ENCODE measurements around the gene LYPD5. TPM values are rescaled to one million over a fixed set of nuclear protein-coding genes. Genes with fewer than 3 reads are reported as not detected.

LYPD5 gene
- total and polyA plus RNA-seq, 10 donors, result 2.1 to 48.1 (median 7.0) TPM

DNA sequence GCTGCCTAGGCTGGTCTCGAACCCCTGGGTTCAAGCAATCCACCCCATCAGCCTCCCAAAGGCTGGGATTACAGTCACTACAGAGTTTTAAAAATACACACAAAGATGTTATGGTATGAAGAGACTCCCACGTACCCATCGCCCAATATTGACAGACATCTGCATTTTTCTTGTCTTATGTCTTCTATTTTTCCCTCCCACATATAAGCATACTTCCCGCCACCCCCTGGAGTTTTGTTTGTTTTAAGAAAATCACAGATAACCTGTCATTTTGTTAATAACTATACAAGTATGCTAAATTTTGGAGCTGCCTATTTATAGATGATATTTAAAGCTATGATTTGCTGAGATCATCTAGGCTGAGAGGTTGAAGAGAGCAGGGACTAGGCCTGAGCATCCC lies 41.3 kb downstream of the LYPD5 start:
- no peak overlapping the region for H3K27ac ChIP-seq
- no peak for DNase-seq
- no peak for TF ChIP-seq POLR2A (IDR thresholded peaks at IDR 0.05)
- TF ChIP-seq CTCF (IDR thresholded peaks at IDR 0.05 in 8 of 11, conservative IDR thresholded peaks at IDR 0.05 in 3 of 11), result no peak
- no peak overlapping the region for H3K4me3 ChIP-seq
- H3K4me1 ChIP-seq, result peaks cover 14 to 65% (median 40%) of the 10 kb centered on the region in 6 donors
- no peaks in the 10 kb centered on the region for H3K36me3 ChIP-seq
- H3K9me3 ChIP-seq, result no peaks in the 10 kb centered on the region
- intact Hi-C loops (cut with DNase I; ENCODE audit: low total_unique reads), result no loop called here
- no peaks in the 10 kb centered on the region for H3K27me3 ChIP-seq (replicated peaks in 1 of 7)
- 86 to 98% (median 92%) methylated on average over 4 of the region's 4 CpGs for WGBS, 5 donors

DNA sequence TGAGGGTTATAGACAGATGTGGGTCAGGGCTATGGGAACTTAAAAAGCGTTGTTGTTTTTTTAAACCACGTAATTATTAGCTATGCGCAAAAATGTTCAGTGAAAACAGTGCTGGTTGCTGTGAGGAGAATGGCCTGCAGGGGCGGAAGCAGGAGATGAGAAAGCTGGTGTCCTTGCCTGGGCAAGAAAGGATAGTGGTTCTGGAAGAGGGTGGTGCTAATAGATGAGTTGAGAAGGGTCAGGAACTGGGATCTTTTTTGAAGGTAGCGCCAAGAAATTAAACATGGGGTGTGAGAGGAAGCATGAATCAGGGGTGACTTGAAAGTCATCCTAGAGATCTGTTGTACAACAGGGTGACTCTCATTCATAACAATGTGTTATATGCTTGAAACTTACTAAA lies 42.7 kb downstream of the LYPD5 start:
- WGBS, 5 donors, result 59 to 79% (median 76%) methylated on average over 5 of the region's 5 CpGs
- intact Hi-C loops (cut with DNase I; ENCODE audit: low total_unique reads), result no loop called here

DNA sequence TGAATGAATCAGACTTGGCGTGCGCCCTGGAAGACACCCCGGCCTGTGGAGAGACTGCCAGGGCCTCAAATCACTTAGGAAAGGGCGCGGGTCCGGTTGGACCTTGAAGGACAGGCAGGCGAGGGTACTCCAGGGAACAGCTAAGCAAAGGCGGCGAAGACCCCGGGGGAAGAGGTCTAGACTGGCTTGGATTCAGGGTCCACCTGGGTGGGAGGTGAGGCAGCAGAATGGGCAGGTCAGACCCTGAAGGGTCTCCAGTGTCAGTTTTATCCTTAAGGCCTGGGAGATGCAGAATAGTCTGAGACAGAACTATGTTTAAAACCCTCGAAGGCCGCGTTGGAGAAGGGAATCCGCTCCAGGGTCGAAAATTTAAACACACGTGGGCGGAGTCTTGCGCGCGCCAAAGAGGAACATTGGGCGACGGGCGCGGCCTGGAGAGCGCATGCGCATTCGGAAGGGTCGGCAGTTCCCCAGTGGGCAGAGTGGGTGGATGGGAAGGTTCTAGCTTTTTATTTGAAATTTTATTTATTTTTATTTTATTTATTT lies 46.9 kb downstream of the LYPD5 start:
- H3K36me3 ChIP-seq, result peaks cover 0 to 23% (median 15%) of the 10 kb centered on the region in 6 donors

More for the DNA sequence above, 42.7 kb downstream of the LYPD5 start:
- Histone ChIP-seq H3K36me3 (no peaks in the 10 kb centered on the region), H3K4me1 (peaks cover 7 to 59% (median 35%) of the 10 kb centered on the region in 6 donors), H3K4me3 (no peak overlapping the region), H3K27me3 (replicated peaks in 1 of 7) (no peaks in the 10 kb centered on the region), H3K9me3 (no peaks in the 10 kb centered on the region), H3K27ac (peak overlapping the region in 3 of 8 donors; percentile 10 to 44 (median 29))
- peak in 3 of 11 experiments; percentile 5 to 19 (median 14) for TF ChIP-seq CTCF (IDR thresholded peaks at IDR 0.05 in 8 of 11, conservative IDR thresholded peaks at IDR 0.05 in 3 of 11)
- TF ChIP-seq POLR2AphosphoS5 (IDR thresholded peaks at IDR 0.05), result no peak
- DNase-seq, result no peak

More for the DNA sequence above, 46.9 kb downstream of the LYPD5 start:
- Histone ChIP-seq H3K27ac (peak overlapping the region; percentile 97 to 99 (median 99)), H3K4me1 (peaks cover 16 to 75% (median 52%) of the 10 kb centered on the region in 6 donors), H3K9me3 (no peaks in the 10 kb centered on the region), H3K4me3 (peak overlapping the region; percentile 60 to 87 (median 76)), H3K27me3 (replicated peaks in 1 of 7) (no peaks in the 10 kb centered on the region)
- intact Hi-C loops (cut with DNase I; ENCODE audit: low total_unique reads), result no loop called here
- DNase-seq, result peak; percentile 93
- WGBS, 5 donors, result 0 to 1% (median 0%) methylated on average over 28 of the region's 28 CpGs
- TF ChIP-seq POLR2AphosphoS5 (IDR thresholded peaks at IDR 0.05), result peak in 2 of 3 donors; percentile 12 to 20
- no peak for TF ChIP-seq POLR2A (IDR thresholded peaks at IDR 0.05)
- TF ChIP-seq CTCF (IDR thresholded peaks at IDR 0.05 in 8 of 11, conservative IDR thresholded peaks at IDR 0.05 in 3 of 11), result peak in 1 of 11 experiments; percentile 1

Data from spleen (tissue), 11 donors.